SH-SY5Y (cell line): Measurements from ENCODE around the gene REG3A.

Experiments
- GATA2 ChIP-seq: IDR thresholded peaks from 2 replicates; pipeline ENCODE4 v1.6.1; 2011; ENCODE audit warnings: mild to moderate bottlenecking, low read depth, low read length
- GATA3 ChIP-seq: IDR thresholded peaks from 2 replicates; pipeline ENCODE4 v1.6.1; 2011; ENCODE audit warnings: low read depth, mild to moderate bottlenecking, low read length, moderate library complexity

- TF ChIP-seq GATA3: no peak
- TF ChIP-seq GATA2: no peak
These were observed 39.3 kb downstream of the REG3A start, which contains the start of gene REG1A for GRCh38 chr2:79120194-79120713.
